HUES48 (cell line): ENCODE results near the gene CSTPP1.

ENCODE experiments used
- H3K27ac ChIP-seq: one replicate; pipeline ENCODE4 v1.7.0; 2013; ENCODE audit warnings: low read depth, low read length, inconsistent platforms
- H3K27me3 ChIP-seq: 2 replicates; pipeline ENCODE4 v1.6.1; 2013; ENCODE audit warnings: mild to moderate bottlenecking, low read length; ENCODE audit not compliant: control insufficient read depth, insufficient read depth
- H3K36me3 ChIP-seq: 2 replicates; pipeline ENCODE4 v1.6.1; 2013; ENCODE audit warnings: low read length; ENCODE audit not compliant: control insufficient read depth, insufficient read depth
- H3K4me1 ChIP-seq: 2 replicates; pipeline ENCODE4 v1.6.1; 2013; ENCODE audit warnings: mild to moderate bottlenecking, low read length; ENCODE audit not compliant: control insufficient read depth, insufficient read depth
- H3K4me3 ChIP-seq: 2 replicates; pipeline ENCODE4 v1.5.1; 2013; ENCODE audit warnings: mild to moderate bottlenecking, low read depth, low read length
- H3K9ac ChIP-seq: 2 replicates; pipeline ENCODE4 v1.6.1; 2013; ENCODE audit warnings: mild to moderate bottlenecking, low read depth, low read length, moderate library complexity
- H3K9me3 ChIP-seq: 2 replicates; pipeline ENCODE4 v1.6.1; 2013; ENCODE audit warnings: low read length; ENCODE audit not compliant: control insufficient read depth, insufficient read depth

The CSTPP1 gene

DNA sequence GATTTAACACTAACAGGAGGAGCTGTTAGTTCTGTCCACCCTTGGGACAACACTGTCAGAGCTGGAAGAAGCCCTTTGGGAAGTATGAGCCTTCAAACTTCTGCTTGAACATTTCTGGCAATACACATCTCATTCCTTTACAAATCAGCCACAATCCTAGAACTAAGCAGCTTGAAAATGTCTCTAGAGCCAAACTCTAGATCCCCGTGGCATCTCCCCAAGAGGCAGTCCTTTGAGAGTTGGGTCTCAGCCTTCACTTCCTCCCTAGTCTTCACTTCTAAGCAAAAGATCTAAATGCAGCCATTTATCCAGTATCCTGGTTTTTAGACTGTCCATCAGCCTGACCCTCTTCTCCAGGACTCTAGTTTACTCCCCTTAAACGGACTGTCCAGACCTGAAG lies 213.2 kb downstream of the CSTPP1 start:
- Histone ChIP-seq H3K36me3 (no peaks in the 10 kb centered on the region), H3K27me3 (no peaks in the 10 kb centered on the region), H3K4me3 (no peak overlapping the region), H3K4me1 (peaks cover 11% of the 10 kb centered on the region), H3K9me3 (no peaks in the 10 kb centered on the region), H3K27ac (no peak overlapping the region), H3K9ac (no peak overlapping the region)

DNA sequence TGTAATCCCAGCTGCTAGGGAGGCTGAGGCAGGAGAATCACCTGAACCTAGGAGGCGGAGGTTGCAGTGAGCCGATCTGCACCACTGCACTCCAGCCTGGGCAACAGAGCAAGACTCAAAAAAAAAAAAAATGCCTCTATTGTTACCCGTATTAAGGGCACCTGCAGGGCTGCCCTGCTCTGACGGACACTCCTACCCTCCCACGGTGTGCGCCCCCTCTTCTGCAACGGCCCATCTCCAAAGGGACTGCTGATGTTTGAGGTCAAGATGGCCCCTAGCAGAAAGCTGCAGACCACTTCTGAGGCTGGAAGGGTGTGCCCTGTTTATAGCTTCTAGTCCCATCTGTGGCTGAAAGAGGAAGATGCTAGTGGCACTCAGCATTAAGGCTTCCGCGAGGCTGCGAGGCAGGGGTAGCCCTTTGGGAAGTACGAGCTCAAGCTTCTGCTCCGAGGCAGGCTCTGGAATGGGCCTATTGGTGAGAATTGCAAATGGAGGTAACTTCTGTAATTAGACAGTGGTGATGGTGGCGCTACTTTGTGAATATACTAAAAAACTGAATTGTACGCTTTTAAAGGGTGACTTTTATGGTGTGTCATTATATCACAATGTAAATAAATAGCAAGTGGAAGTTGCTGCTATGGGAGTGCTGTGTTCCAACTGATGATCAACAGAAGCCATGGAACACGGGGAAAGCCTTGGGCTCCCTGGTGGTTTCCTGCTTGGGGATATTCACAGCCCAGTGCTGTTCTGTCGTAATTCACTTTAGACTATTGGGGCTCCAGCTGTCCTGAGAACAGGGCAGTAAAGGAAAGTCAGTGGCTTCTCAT lies 215.8 kb downstream of the CSTPP1 start:
- Histone ChIP-seq H3K9ac (no peak overlapping the region), H3K4me1 (peaks cover 11% of the 10 kb centered on the region), H3K36me3 (no peaks in the 10 kb centered on the region), H3K9me3 (no peaks in the 10 kb centered on the region), H3K27ac (no peak overlapping the region), H3K27me3 (no peaks in the 10 kb centered on the region), H3K4me3 (no peak overlapping the region)

DNA sequence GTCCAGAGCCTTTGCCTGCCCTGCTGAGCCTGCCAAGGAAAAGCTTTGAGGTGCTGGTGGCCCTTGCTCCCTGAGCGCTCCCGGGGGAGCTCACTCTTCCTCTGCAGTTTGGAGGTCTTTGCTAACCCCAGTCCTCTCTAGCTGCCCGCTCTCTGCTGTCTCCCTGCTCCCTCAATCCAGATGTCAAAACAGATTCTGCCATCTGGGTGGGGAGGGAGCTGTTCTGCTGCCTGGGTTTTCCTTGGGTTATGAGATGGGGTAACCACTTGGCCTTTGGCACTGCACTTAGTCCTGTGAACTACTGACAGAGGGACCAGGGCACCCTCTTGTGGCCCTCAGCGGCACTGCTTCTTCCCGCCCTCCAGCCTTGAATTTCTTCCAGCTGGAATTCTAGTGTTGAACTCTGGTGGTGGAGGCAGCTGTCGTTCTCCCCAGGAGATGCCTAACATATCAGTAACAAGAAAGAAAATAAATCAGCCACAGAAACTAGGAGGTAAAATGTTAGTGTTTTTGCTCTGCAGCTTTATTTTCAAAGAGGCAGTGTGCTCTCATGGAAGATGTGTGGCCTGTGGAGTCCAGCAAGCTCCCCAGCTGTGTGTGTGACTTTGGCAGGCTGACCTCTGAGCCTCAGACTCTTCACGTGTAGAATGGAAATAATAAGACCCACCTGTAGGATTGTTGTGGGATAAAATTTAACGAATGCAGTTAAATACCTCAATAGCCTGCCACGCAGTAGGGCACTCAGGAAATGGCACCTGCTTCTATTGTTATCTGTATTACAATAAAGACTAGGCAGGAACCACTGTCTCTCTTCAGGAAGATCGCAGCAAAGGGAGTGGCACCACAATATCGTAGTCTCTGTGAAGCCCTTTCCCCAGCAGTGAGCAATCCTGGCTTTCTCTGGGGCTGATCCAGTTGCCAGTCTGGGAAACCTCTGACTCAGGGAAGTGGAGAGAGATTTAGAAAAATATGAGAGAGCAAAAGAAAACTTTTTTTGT lies 216.7 kb downstream of the CSTPP1 start:
- Histone ChIP-seq H3K27ac (no peak overlapping the region), H3K9me3 (no peaks in the 10 kb centered on the region), H3K4me1 (peaks cover 11% of the 10 kb centered on the region), H3K9ac (no peak overlapping the region), H3K36me3 (no peaks in the 10 kb centered on the region), H3K4me3 (no peak overlapping the region), H3K27me3 (no peaks in the 10 kb centered on the region)

DNA sequence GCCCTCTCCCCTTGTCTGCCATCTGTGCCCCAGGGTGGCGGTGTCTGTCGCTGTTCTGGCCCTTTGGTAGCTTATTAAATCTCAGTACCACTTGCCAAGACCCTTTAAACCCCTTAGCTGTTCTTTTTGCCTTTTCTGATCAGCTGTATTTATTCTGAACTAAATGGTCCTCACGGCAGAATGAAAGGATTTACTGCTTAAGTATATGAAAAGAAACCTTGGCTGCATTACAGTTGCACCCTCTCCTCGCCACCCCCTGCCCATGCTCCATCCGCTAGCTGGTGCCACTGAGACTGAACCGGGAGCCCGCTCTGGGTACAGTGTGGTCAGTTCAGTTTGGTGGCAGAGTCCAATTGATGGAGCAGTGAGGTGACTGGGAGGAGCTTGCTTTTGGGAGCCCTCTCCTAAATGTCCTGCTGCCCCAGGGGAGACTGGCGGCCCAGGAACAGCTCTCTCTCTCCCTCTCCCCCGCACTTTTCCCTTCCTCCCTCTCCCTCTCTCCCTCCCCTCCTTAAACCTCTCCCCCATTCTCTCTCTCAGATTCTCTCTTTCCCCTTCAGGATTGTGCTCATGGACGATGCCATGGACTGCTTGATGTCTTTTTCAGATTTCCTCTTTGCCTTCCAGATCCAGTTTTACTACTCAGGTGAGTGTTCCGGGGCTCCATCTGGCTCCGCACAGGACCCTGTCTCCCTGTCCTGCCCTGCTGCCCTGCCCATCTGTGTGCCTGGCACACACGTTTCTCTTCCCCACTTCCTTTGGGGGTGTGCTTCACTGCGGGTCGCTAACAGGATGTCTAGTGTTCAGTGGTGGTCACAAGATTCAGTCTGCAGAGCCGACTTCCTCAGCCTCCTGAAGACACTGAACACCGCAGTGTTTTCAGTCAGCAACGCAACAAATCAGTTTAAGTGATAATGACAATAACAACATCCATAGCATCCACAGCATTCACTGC lies 218.3 kb downstream of the CSTPP1 start:
- H3K27ac ChIP-seq = no peak overlapping the region
- H3K9me3 ChIP-seq = no peaks in the 10 kb centered on the region
- H3K9ac ChIP-seq = no peak overlapping the region
- H3K36me3 ChIP-seq = no peaks in the 10 kb centered on the region
- no peak overlapping the region for H3K4me3 ChIP-seq
- H3K4me1 ChIP-seq = peaks cover 11% of the 10 kb centered on the region
- no peaks in the 10 kb centered on the region for H3K27me3 ChIP-seq

DNA sequence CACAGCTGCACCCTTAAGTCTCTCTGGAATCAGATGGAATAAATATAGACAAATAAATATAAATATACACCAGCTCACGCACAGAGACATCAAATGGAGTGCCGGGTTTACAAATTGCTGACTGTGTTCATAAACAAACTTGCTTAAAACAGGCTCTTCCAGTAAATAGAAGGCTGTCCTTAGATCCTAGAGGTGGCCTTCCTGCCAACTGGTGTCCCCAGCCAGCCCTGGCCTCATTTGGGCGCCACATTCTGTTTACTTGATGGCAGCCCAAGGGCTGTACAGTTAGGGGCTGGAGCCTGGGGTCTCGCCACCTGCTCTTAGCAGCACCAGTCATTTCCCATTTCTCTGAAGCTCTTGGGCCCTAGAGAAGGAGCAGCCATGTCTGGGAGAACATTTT lies 219.3 kb downstream of the CSTPP1 start:
- H3K4me1 ChIP-seq = peaks cover 11% of the 10 kb centered on the region
- no peaks in the 10 kb centered on the region for H3K36me3 ChIP-seq
- H3K9me3 ChIP-seq = no peaks in the 10 kb centered on the region
- no peak overlapping the region for H3K4me3 ChIP-seq
- H3K9ac ChIP-seq = no peak overlapping the region
- H3K27ac ChIP-seq = no peak overlapping the region
- H3K27me3 ChIP-seq = no peaks in the 10 kb centered on the region

DNA sequence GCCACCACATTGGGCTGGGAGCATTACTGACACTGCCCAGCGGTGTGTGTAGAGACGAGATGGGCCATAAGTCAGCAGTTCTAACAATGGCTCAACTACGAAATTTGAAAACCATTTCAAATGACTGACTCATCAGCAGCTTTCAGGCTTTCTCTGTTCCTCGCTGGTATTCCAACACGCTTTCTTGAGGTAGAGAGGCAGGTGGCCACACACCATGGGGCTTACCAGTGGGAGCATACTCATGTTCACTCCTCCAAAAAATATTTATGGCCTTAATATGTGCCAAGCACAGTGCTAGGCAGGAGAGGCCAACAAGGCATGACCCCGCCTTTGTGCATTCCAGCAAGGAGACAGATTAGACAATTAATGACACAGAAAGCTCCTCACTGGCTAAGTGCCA lies 219.8 kb downstream of the CSTPP1 start:
- Histone ChIP-seq H3K4me3 (no peak overlapping the region), H3K9me3 (no peaks in the 10 kb centered on the region), H3K27me3 (no peaks in the 10 kb centered on the region), H3K36me3 (no peaks in the 10 kb centered on the region), H3K4me1 (peaks cover 11% of the 10 kb centered on the region), H3K9ac (no peak overlapping the region), H3K27ac (no peak overlapping the region)

DNA sequence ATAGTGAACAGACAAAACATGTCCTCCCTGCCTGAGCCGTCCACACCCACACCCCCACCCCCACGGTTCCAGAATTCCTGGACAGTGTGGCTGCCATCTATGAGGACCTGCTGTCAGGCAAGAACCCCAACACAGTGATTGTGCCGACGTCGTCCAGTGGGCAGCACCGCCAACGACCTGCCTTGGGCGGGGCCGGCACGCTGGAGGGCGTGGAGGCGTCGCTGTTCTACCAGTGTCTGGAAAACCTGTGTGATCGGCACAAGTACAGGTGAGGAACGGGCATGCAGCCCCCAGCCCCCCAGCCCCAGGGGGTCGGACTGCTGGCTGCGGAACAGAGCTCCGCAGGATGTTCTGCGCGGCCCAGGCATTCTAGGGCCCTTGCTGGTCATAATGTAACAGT lies 220.4 kb downstream of the CSTPP1 start:
- H3K9me3 ChIP-seq = no peaks in the 10 kb centered on the region

DNA sequence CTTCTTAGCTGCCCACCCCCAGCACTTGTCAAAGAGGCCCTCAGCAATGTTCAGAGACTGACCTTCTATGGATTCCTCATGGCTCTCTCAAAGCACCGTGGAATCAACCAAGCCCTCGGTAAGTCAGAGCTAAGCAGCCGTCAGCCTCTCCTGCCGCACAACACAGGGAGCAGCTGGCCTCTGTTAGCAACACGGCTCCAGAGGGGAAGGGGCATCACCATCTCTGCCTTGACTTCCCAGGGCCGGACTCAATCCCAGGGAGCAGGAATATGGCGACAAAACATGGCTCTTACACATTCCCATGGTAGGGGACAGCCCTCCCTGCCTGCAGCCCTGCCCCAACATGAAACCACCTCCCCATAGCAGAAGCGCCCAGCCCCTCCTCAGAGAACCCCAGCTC lies 221.2 kb downstream of the CSTPP1 start:
- no peak overlapping the region for H3K9ac ChIP-seq
- H3K27me3 ChIP-seq = no peaks in the 10 kb centered on the region
- no peak overlapping the region for H3K27ac ChIP-seq
- H3K4me3 ChIP-seq = no peak overlapping the region
- H3K9me3 ChIP-seq = no peaks in the 10 kb centered on the region
- H3K36me3 ChIP-seq = no peaks in the 10 kb centered on the region
- peaks cover 7% of the 10 kb centered on the region for H3K4me1 ChIP-seq

More for the DNA sequence above, 220.4 kb downstream of the CSTPP1 start:
- Histone ChIP-seq H3K4me3 (no peak overlapping the region), H3K9ac (no peak overlapping the region), H3K27ac (no peak overlapping the region), H3K4me1 (peaks cover 11% of the 10 kb centered on the region), H3K27me3 (no peaks in the 10 kb centered on the region), H3K36me3 (no peaks in the 10 kb centered on the region)

DNA sequence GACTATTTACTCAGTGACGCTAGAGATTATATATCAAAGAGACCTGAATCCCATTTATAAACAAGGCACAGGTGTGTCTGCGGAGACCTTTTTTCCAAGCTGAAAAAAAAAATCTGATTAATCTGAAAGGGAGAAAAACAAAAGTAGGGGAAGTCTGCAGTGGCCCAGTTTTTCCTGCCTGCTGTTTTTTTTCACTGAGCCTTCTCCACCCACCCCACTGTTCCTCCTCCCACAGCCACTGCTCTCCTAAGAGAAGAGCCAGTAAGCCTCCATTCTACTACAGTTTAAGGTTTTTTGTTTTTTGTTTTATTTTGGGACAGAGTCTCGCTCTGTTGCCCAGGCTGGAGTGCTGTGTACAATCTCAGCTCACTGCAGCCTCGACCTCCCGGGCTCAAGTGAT lies 221.7 kb downstream of the CSTPP1 start:
- no peaks in the 10 kb centered on the region for H3K9me3 ChIP-seq
- H3K27ac ChIP-seq = no peak overlapping the region
- no peaks in the 10 kb centered on the region for H3K27me3 ChIP-seq
- no peaks in the 10 kb centered on the region for H3K36me3 ChIP-seq
- H3K4me1 ChIP-seq = peaks cover 4% of the 10 kb centered on the region
- no peak overlapping the region for H3K9ac ChIP-seq
- H3K4me3 ChIP-seq = no peak overlapping the region

DNA sequence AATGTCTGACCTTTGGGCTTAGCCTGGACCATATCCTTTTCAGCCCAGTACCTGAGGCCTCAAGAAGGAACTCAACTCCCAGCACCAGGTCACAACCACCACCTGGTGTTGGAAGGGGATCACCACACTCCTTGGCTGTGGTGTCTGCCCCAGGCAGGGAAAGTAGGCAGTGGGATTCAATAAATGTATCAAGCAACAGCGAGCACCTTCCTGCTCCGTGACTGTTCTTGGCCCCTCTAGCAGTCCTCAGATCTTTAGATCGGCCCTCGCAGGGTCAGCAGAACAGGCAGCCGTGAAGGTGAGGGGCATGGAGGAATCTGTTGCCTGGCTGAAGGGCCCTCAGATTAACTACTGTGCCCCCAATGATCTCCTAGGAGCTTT lies 224.2 kb downstream of the CSTPP1 start:
- Histone ChIP-seq H3K4me1 (no peaks in the 10 kb centered on the region), H3K4me3 (no peak overlapping the region), H3K27me3 (no peaks in the 10 kb centered on the region), H3K27ac (no peak overlapping the region), H3K9ac (no peak overlapping the region), H3K36me3 (peaks cover 20% of the 10 kb centered on the region), H3K9me3 (no peaks in the 10 kb centered on the region)
